GM12865 (cell line): ENCODE results near the gene ATP2B3.

Experiments
- DNase-seq: peaks from one replicate; pipeline ENCODE4 v3.0.0; 2010; ENCODE audit warnings: low read depth
- H3K4me3 ChIP-seq: 2 replicates; pipeline ENCODE4 v1.5.1; 2011; ENCODE audit warnings: mild to moderate bottlenecking, low read depth, low read length, control low read depth
- CTCF ChIP-seq: IDR thresholded peaks from 2 replicates; pipeline ENCODE4 v1.5.1; 2011; ENCODE audit warnings: low read length, control low read depth, low read depth, inconsistent platforms; ENCODE audit not compliant: insufficient read depth; ENCODE audit errors: missing control alignments

Gene ATP2B3

GRCh38 chrX:153526801-153527200 is 9.4 kb downstream of the ATP2B3 start:
- no peak for TF ChIP-seq CTCF
- H3K4me3 ChIP-seq: no peak overlapping the region
- DNase-seq: no peak

GRCh38 chrX:153527208-153527607 is 9.8 kb downstream of the ATP2B3 start:
- no peak for TF ChIP-seq CTCF
- no peak for DNase-seq
- no peak overlapping the region for H3K4me3 ChIP-seq

- no peak overlapping the region for H3K4me3 ChIP-seq
- no peak for TF ChIP-seq CTCF
- no peak for DNase-seq
Measured at GRCh38 chrX:153530411-153531129, 13.1 kb downstream of the ATP2B3 start.

- no peak for TF ChIP-seq CTCF
- no peak for DNase-seq
- no peak overlapping the region for H3K4me3 ChIP-seq
Measured at GRCh38 chrX:153533091-153533490, 15.6 kb downstream of the ATP2B3 start.

- no peak for TF ChIP-seq CTCF
- DNase-seq: no peak
- no peak overlapping the region for H3K4me3 ChIP-seq
Measured at GRCh38 chrX:153537080-153537479, 19.6 kb downstream of the ATP2B3 start.

GRCh38 chrX:153537526-153538295 is 20.3 kb downstream of the ATP2B3 start:
- no peak for TF ChIP-seq CTCF
- DNase-seq: no peak

More at GRCh38 chrX:153537526-153538295, 20.3 kb downstream of the ATP2B3 start:
- H3K4me3 ChIP-seq: no peak overlapping the region
